Liver (tissue), 3 donors: ENCODE results near the gene ELOA.

Experiments used
- FOXA2 ChIP-seq: IDR thresholded peaks from 2 replicates; pipeline ENCODE4 v1.6.1; 2016; ENCODE audit warnings: antibody characterized with exemption
- RAD21 ChIP-seq, 2 donors: IDR thresholded peaks; 2 replicates each; pipeline ENCODE4 v1.6.1; 2016; ENCODE audit warnings: antibody characterized with exemption in 2 of 2, mild to moderate bottlenecking in 2 of 2
- SP1 ChIP-seq: IDR thresholded peaks from 2 replicates; pipeline ENCODE4 v1.6.1; 2018; ENCODE audit warnings: antibody characterized with exemption, mild to moderate bottlenecking
- TAF1 ChIP-seq: conservative IDR thresholded peaks from 2 replicates; pipeline ENCODE4 v1.6.1; 2016; ENCODE audit warnings: antibody characterized with exemption, mild to moderate bottlenecking
- YY1 ChIP-seq: IDR thresholded peaks from 2 replicates; pipeline ENCODE4 v1.6.1; 2016; ENCODE audit warnings: antibody characterized with exemption, mild to moderate bottlenecking
- TF ChIP-seq, protein P1 (sequence below): fragments of 150-350 bp; IDR thresholded peaks from 2 replicates; pipeline ENCODE4 v1.5.1; 2017; ENCODE audit warnings: improper control_type of control experiment, low read depth, low read length; ENCODE audit not compliant: missing input control
- TF ChIP-seq, protein P2 (sequence below): IDR thresholded peaks from 2 replicates; pipeline ENCODE4 v1.6.1; 2016; ENCODE audit warnings: antibody characterized with exemption
- TF ChIP-seq, protein P3 (sequence below): IDR thresholded peaks from 2 replicates; pipeline ENCODE4 v1.6.1; 2016; ENCODE audit warnings: antibody characterized with exemption
- donor health status: healthy.
- donor health status: healthy.

DNA sequence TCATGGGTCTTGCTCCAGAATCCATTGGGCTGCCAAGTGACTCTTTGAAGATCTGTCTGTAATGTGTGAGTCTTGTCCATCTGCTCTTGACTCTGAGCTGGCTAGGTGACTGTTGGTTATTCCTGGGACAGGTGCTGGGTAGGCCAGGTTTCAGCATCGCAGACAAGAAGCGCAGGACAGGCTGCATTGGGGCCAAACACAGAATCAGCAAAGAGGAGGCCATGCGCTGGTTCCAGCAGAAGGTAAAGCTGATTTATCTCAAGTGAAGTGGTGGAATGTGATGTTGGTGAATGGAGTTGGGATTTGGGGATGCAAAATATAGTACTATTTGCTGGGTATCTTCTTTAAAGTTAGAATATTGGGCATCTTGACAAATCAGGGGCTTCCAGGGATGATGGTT, 47.6 kb upstream of the ELOA start:
- TF ChIP-seq SP1 (no peak), TAF1 (no peak), YY1 (no peak), RAD21 (IDR thresholded peaks at IDR 0.05) (no peak), FOXA2 (no peak)
- TF ChIP-seq, protein P1, sequence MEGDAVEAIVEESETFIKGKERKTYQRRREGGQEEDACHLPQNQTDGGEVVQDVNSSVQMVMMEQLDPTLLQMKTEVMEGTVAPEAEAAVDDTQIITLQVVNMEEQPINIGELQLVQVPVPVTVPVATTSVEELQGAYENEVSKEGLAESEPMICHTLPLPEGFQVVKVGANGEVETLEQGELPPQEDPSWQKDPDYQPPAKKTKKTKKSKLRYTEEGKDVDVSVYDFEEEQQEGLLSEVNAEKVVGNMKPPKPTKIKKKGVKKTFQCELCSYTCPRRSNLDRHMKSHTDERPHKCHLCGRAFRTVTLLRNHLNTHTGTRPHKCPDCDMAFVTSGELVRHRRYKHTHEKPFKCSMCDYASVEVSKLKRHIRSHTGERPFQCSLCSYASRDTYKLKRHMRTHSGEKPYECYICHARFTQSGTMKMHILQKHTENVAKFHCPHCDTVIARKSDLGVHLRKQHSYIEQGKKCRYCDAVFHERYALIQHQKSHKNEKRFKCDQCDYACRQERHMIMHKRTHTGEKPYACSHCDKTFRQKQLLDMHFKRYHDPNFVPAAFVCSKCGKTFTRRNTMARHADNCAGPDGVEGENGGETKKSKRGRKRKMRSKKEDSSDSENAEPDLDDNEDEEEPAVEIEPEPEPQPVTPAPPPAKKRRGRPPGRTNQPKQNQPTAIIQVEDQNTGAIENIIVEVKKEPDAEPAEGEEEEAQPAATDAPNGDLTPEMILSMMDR: no peak
- TF ChIP-seq, protein P2, sequence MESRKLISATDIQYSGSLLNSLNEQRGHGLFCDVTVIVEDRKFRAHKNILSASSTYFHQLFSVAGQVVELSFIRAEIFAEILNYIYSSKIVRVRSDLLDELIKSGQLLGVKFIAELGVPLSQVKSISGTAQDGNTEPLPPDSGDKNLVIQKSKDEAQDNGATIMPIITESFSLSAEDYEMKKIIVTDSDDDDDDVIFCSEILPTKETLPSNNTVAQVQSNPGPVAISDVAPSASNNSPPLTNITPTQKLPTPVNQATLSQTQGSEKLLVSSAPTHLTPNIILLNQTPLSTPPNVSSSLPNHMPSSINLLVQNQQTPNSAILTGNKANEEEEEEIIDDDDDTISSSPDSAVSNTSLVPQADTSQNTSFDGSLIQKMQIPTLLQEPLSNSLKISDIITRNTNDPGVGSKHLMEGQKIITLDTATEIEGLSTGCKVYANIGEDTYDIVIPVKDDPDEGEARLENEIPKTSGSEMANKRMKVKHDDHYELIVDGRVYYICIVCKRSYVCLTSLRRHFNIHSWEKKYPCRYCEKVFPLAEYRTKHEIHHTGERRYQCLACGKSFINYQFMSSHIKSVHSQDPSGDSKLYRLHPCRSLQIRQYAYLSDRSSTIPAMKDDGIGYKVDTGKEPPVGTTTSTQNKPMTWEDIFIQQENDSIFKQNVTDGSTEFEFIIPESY: no peak
- TF ChIP-seq, protein P3, sequence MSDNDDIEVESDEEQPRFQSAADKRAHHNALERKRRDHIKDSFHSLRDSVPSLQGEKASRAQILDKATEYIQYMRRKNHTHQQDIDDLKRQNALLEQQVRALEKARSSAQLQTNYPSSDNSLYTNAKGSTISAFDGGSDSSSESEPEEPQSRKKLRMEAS: no peak
